H1 (cell line): ENCODE measurements around the gene SMARCA2. TPM values are rescaled to one million over a fixed set of nuclear protein-coding genes. Genes with fewer than 3 reads are reported as not detected.

Experiments used
- CTCF ChIA-PET: fragments of 300-600 bp; sonication (Branson Sonifier 250); formaldehyde crosslinking; loops from one replicate; lab custom pipeline; 2021; ENCODE audit not compliant: partially characterized antibody; lab: Charles Lee
- POLR2A ChIA-PET: fragments of 300-600 bp; sonication (Branson Sonifier 250); formaldehyde crosslinking; loops from one replicate; lab custom pipeline; 2021; ENCODE audit warnings: inconsistent platforms; ENCODE audit not compliant: partially characterized antibody; lab: Charles Lee
- DNase-seq, 2 experiments: peaks; one replicate each; pipeline versions ENCODE4 v3.0.0 to v3.0.0-alpha.2; 2010 to 2022; ENCODE audit warnings: low spot score in 2 of 2, low read depth in 1 of 2, mixed read lengths in 1 of 2
- FAIRE-seq: peaks from 2 replicates; lab custom pipeline; 2011; peaks lifted over from hg19 to GRCh38; lab: Jason Lieb, UNC
- H2AFZ ChIP-seq: 2 replicates; pipeline ENCODE4 v1.8.1; 2012; ENCODE audit warnings: low read length, inconsistent platforms
- H2AK5ac ChIP-seq: 2 replicates; pipeline ENCODE4 v1.6.1; 2013; ENCODE audit warnings: low read depth, low read length
- H2BK120ac ChIP-seq: replicated peaks from 2 replicates; pipeline ENCODE3; 2013; ENCODE audit warnings: low read depth, low read length, inconsistent platforms
- H2BK12ac ChIP-seq: 2 replicates; pipeline ENCODE4 v1.6.1; 2013; ENCODE audit warnings: low read depth, low read length
- H2BK15ac ChIP-seq: 2 replicates; pipeline ENCODE4 v1.6.1; 2013; ENCODE audit warnings: low read length
- H2BK20ac ChIP-seq: 2 replicates; pipeline ENCODE4 v1.6.1; 2013; ENCODE audit warnings: low read length
- H2BK5ac ChIP-seq: 2 replicates; pipeline ENCODE4 v1.6.1; 2013; ENCODE audit warnings: low read depth, low read length
- H3K14ac ChIP-seq: 2 replicates; pipeline ENCODE4 v1.6.1; 2013; ENCODE audit warnings: inconsistent platforms; ENCODE audit not compliant: insufficient read length
- H3K18ac ChIP-seq: 2 replicates; pipeline ENCODE4 v1.6.1; 2013; ENCODE audit warnings: low read length; ENCODE audit errors: extremely low read depth
- H3K23ac ChIP-seq: 2 replicates; pipeline ENCODE4 v1.6.1; 2013; ENCODE audit warnings: inconsistent platforms; ENCODE audit not compliant: insufficient read length
- H3K23me2 ChIP-seq: 2 replicates; pipeline ENCODE4 v1.6.1; 2013; ENCODE audit warnings: low read depth, low read length
- H3K27ac ChIP-seq: 2 replicates; pipeline ENCODE4 v1.6.1; 2011; ENCODE audit warnings: low read depth, low read length, inconsistent platforms
- H3K27me3 ChIP-seq, 4 experiments: replicated peaks in 1 of 4; 1 replicate in 1 of 4; 2 replicates in 3 of 4; pipeline versions ENCODE4 v1.6.1 to v1.8.1; 2011 to 2013; ENCODE audit warnings: low read length in 3 of 4, mild to moderate bottlenecking in 3 of 4, inconsistent platforms in 2 of 4, mixed read lengths in 2 of 4, moderate library complexity in 1 of 4; ENCODE audit not compliant: control insufficient read depth in 3 of 4, insufficient read depth in 3 of 4; ENCODE audit errors: extremely low read depth in 1 of 4
- H3K36me3 ChIP-seq, 4 experiments: 2 replicates each; pipeline versions ENCODE4 v1.6.1 to v1.8.1; 2011 to 2013; ENCODE audit warnings: mild to moderate bottlenecking in 4 of 4, low read length in 3 of 4, moderate library complexity in 2 of 4, control low read depth in 1 of 4, inconsistent platforms in 1 of 4; ENCODE audit not compliant: insufficient read depth in 4 of 4, control insufficient read depth in 2 of 4
- H3K4ac ChIP-seq: replicated peaks from 2 replicates; pipeline ENCODE3; 2013; ENCODE audit warnings: low read length, low read depth, mixed read lengths, inconsistent platforms; ENCODE audit not compliant: insufficient read length
- H3K4me1 ChIP-seq, 4 experiments: replicated peaks in 1 of 4; 1 replicate in 1 of 4; 2 replicates in 3 of 4; pipeline versions ENCODE4 v1.6.1 to v1.8.1; 2011 to 2013; ENCODE audit warnings: low read length in 3 of 4, inconsistent platforms in 2 of 4, mixed read lengths in 1 of 4; ENCODE audit not compliant: insufficient read depth in 4 of 4, control insufficient read depth in 3 of 4
- H3K4me2 ChIP-seq, 2 experiments: 2 replicates each; pipeline versions ENCODE4 v1.6.1 to v1.8.1; 2011 to 2013; ENCODE audit warnings: low read depth in 2 of 2, low read length in 2 of 2, control low read depth in 1 of 2, inconsistent platforms in 1 of 2, mild to moderate bottlenecking in 1 of 2; ENCODE audit not compliant: insufficient read depth in 1 of 2
- H3K4me3 ChIP-seq, 4 experiments: fragments of 200-600, 300-600 bp in 1 of 4; sonication (generic), shearing (Covaris generic), sonication (Bioruptor Twin) in 1 of 4; 2 replicates each; pipeline versions ENCODE4 v1.5.1 to v1.8.1; 2011 to 2016; ENCODE audit warnings: low read length in 4 of 4, low read depth in 3 of 4, control low read depth in 2 of 4, inconsistent platforms in 2 of 4, mild to moderate bottlenecking in 2 of 4, mixed read lengths in 1 of 4, moderate library complexity in 1 of 4; ENCODE audit not compliant: insufficient read depth in 2 of 4; ENCODE audit errors: extremely low read depth in 1 of 4
- H3K56ac ChIP-seq: replicated peaks from 2 replicates; pipeline ENCODE3; 2013; ENCODE audit warnings: low read depth, mild to moderate bottlenecking, mixed read lengths, low read length, inconsistent platforms; ENCODE audit not compliant: insufficient read length
- H3K79me1 ChIP-seq: 2 replicates; pipeline ENCODE4 v1.6.1; 2013; ENCODE audit warnings: low read depth, low read length, control low read depth
- H3K79me2 ChIP-seq, 2 experiments: 2 replicates each; pipeline versions ENCODE4 v1.6.1 to v1.8.1; 2012 to 2013; ENCODE audit warnings: low read length in 2 of 2, mild to moderate bottlenecking in 2 of 2, inconsistent platforms in 1 of 2; ENCODE audit not compliant: insufficient read depth in 2 of 2, control insufficient read depth in 1 of 2
- H3K9ac ChIP-seq, 4 experiments: replicated peaks in 1 of 4; 1 replicate in 1 of 4; 2 replicates in 3 of 4; pipeline versions ENCODE4 v1.6.1 to v1.8.1; 2011 to 2013; ENCODE audit warnings: low read depth in 3 of 4, low read length in 3 of 4, control low read depth in 2 of 4, mild to moderate bottlenecking in 2 of 4, moderate library complexity in 2 of 4, inconsistent platforms in 1 of 4; ENCODE audit errors: extremely low read depth in 1 of 4
- H3K9me3 ChIP-seq, 2 experiments: 2 replicates each; pipeline versions ENCODE4 v1.6.1 to v1.8.1; 2012 to 2013; ENCODE audit warnings: mild to moderate bottlenecking in 2 of 2, moderate library complexity in 2 of 2, control low read depth in 1 of 2, inconsistent platforms in 1 of 2, low read depth in 1 of 2, low read length in 1 of 2, mixed read lengths in 1 of 2; ENCODE audit not compliant: insufficient read depth in 2 of 2
- H4K20me1 ChIP-seq, 2 experiments: replicated peaks in 1 of 2; 2 replicates each; pipeline versions ENCODE3 to v1.8.1; 2011 to 2013; ENCODE audit warnings: inconsistent platforms in 2 of 2, low read length in 2 of 2, mild to moderate bottlenecking in 1 of 2; ENCODE audit not compliant: insufficient read depth in 2 of 2, control insufficient read depth in 1 of 2
- H4K5ac ChIP-seq: 2 replicates; pipeline ENCODE4 v1.6.1; 2013; ENCODE audit warnings: low read length, low read depth, mixed read lengths, inconsistent platforms; ENCODE audit not compliant: insufficient read length
- H4K8ac ChIP-seq: 2 replicates; pipeline ENCODE4 v1.8.0; 2013; ENCODE audit warnings: mild to moderate bottlenecking, moderate library complexity, low read length, inconsistent platforms; ENCODE audit not compliant: insufficient read depth; ENCODE audit errors: extremely low read depth
- H4K91ac ChIP-seq: replicated peaks from 2 replicates; pipeline ENCODE3; 2013; ENCODE audit warnings: low read length, mixed read lengths, inconsistent platforms; ENCODE audit not compliant: insufficient read length
- NANOG ChIP-seq: IDR thresholded peaks from 2 replicates; pipeline ENCODE4 v1.6.1; 2011; ENCODE audit warnings: low read length, low read depth, mild to moderate bottlenecking, inconsistent platforms; ENCODE audit not compliant: insufficient read depth, poor library complexity, severe bottlenecking
- NRF1 ChIP-seq: IDR thresholded peaks from 2 replicates; pipeline ENCODE4 v1.6.1; 2011; ENCODE audit warnings: mild to moderate bottlenecking, low read depth, low read length, improper control_type of control experiment
- RBBP5 ChIP-seq: IDR thresholded peaks from 2 replicates; pipeline ENCODE4 v1.7.1; 2012; ENCODE audit warnings: low read depth, mild to moderate bottlenecking, inconsistent platforms, low read length, moderate library complexity, borderline replicate concordance
- RXRA ChIP-seq: IDR thresholded peaks from 2 replicates; pipeline ENCODE4 v1.6.1; 2011; ENCODE audit warnings: low read depth, mild to moderate bottlenecking, low read length, moderate library complexity; ENCODE audit not compliant: insufficient read depth
- SAP30 ChIP-seq: fragments of 300-600 bp; sonication (generic); IDR thresholded peaks from 2 replicates; pipeline ENCODE4 v1.7.1; 2012; ENCODE audit warnings: low read length, moderate library complexity, mild to moderate bottlenecking, inconsistent platforms; ENCODE audit not compliant: insufficient read depth, insufficient replicate concordance
- SIX5 ChIP-seq: IDR thresholded peaks from 2 replicates; pipeline ENCODE4 v1.6.1; 2011; ENCODE audit warnings: mild to moderate bottlenecking, low read depth, low read length
- SP4 ChIP-seq: IDR thresholded peaks from 2 replicates; pipeline ENCODE4 v1.6.1; 2012; ENCODE audit warnings: low read length, inconsistent platforms
- SRF ChIP-seq: IDR thresholded peaks from 2 replicates; pipeline ENCODE4 v1.6.1; 2011; ENCODE audit warnings: mild to moderate bottlenecking, low read depth, low read length, moderate library complexity
- TCF12 ChIP-seq: IDR thresholded peaks from 2 replicates; pipeline ENCODE4 v1.6.1; 2011; ENCODE audit warnings: low read depth, mild to moderate bottlenecking, low read length
- TEAD4 ChIP-seq: IDR thresholded peaks from 2 replicates; pipeline ENCODE4 v1.6.1; 2012; ENCODE audit warnings: low read depth, low read length, inconsistent platforms, mixed read lengths
- WGBS, 2 experiments: shearing (Covaris generic) in 1 of 2; methylation state at CpG; one replicate each; pipeline versions ENCODE4 v1.1.6 to v1.1.7; 2013 to 2015; ENCODE audit warnings: low lambda C conversion rate in 2 of 2, mixed read lengths in 2 of 2, inconsistent platforms in 1 of 2, low coverage in 1 of 2, missing lambda C conversion rate in 1 of 2; ENCODE audit not compliant: insufficient replicate concordance in 2 of 2, insufficient coverage in 1 of 2, insufficient read length in 1 of 2; ENCODE audit errors: extremely low coverage in 1 of 2, missing lambda C conversion rate in 1 of 2; 5-methylcytosine and 5-hydroxymethylcytosine counted together
- polyA plus RNA-seq, 7 experiments: library from polyadenylated mRNA; depleted of rRNA in 3 of 7; stranded (reverse) in 5 of 7; unstranded in 2 of 7; fragments of >200 nt in 5 of 7; fragments of 200-250 nt in 2 of 7; gene quantifications; 1 replicate in 5 of 7; 2 replicates in 1 of 7; 4 replicates in 1 of 7; pipeline versions ENCODE4 v1.2.1 to v1.2.3, GENCODE V29; 2011 to 2013; ENCODE audit warnings: missing spikeins in 2 of 7, mixed read lengths in 2 of 7
- total RNA-seq: library from RNA; stranded (reverse); fragmentation: NEBNext Ultra II Directional; extraction: Animal tissue kit (Norgen Biotek cat#: 25700); gene quantifications from 2 replicates; pipeline ENCODE4 v1.2.1, GENCODE V29; 2021

Gene SMARCA2
- total and polyA plus RNA-seq, 2 of the 8 experiments (the other 6 are each of a cell fraction or from before 2014, with no cell fraction given), result 6.3 to 21.7 TPM

DNA sequence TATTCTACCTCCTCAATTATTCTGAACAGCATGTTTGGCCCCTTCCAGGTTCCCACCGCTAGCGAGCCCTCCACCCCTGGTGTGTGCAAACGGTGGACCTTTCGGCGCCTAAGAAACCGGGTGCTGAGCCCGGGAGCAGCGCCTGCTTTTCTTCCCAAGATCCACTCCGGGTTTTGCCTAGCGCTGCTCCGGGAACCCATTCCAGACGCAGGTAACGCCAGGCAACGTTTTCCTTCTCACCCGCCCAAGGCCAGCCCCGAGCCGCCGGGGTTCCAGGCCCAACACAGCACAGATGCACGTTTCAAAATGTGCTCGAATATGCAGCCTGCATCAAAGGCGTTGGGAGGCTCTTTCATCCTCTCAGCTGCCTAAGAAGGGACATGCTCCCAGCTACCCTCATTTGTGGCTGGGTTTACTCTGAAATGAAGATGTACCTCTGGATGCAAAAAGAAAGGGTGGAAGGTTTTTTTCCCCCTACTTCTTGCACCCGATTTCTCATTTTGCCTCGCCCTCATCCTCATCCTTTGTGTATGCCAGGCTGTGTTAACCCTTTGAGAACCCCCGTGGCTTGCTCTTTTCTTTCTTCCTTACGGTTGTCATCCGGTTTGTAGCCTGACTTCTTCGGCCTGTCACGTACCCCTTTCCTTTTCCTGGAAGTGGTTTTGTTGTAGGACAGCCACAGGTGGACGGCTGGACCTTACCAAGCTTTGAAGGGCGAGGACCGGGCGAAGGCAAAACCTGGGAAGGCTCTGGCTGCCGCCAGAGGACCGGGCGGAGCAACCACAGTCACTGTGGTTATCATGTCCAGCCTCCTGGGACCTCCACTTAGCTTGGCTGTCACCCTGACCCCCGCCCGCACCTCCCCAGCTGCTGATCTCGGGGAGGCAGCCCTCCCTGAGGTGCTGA is 226.9 kb downstream of the SMARCA2 start:
- Histone ChIP-seq H3K23me2 (peaks cover 8% of the 10 kb centered on the region; the same call in 1 of the 2 replicates), H3K56ac (no peak overlapping the region), H3K27me3 (no peaks in the 10 kb centered on the region), H3K79me2 (no peaks in the 10 kb centered on the region), H3K4me1 (peaks cover 8 to 17% (median 12%) of the 10 kb centered on the region in 4 experiments), H3K23ac (no peak overlapping the region), H2BK12ac (peak overlapping the region; percentile 98), H3K27ac (peak overlapping the region; percentile 82), H3K9ac (peak overlapping the region in 3 of 4 experiments; percentile 56 to 71 (median 66); a peak in 5 of 7 replicates), H3K4me3 (peak overlapping the region; percentile 37 to 56 (median 46); a peak in 7 of 8 replicates), H2BK20ac (no peak overlapping the region; the same call in none of the 2 replicates), H3K4me2 (peak overlapping the region; percentile 77 to 84), H3K14ac (no peak overlapping the region), H2AK5ac (no peak overlapping the region), H3K9me3 (peaks cover 4 to 5% of the 10 kb centered on the region in 2 experiments; a peak in 3 of 4 replicates), H3K18ac (peak overlapping the region; percentile 81), H4K8ac (peak overlapping the region; percentile 70; the same call in 1 of the 2 replicates), H2BK120ac (peak overlapping the region; percentile 1), H4K5ac (peak overlapping the region; percentile 74), H4K20me1 (no peaks in the 10 kb centered on the region), H3K79me1 (no peaks in the 10 kb centered on the region), H3K36me3 (peaks cover 0 to 3% (median 0%) of the 10 kb centered on the region in 4 experiments; a peak in 1 of 8 replicates), H4K91ac (peak overlapping the region; percentile 71), H2BK15ac (0 out of 2 replicates have a peak overlapping the region, but pooled peaks have one; percentile 50), H2AFZ (peak overlapping the region; percentile 96), H3K4ac (peak overlapping the region; percentile 24), H2BK5ac (peak overlapping the region; percentile 74; the same call in 1 of the 2 replicates)
- POLR2A ChIA-PET, result interaction anchor here (0.7 to 3.0 kb wide), 18 partner anchors 11 to 1272 kb away, joined by 3 to 17 read pairs (median 3); no protein-coding TSS in a partner anchor
- FAIRE-seq (peak; percentile 88), DNase-seq (peak; percentile 77 to 98)
- WGBS, 2 experiments, result 5% methylated on average over 38 of the region's 38 CpGs; no CpG with 5 or more reads in 1 of the 2 experiments
- CTCF ChIA-PET, result interaction anchor here (0.6 to 3.5 kb wide), 22 partner anchors 12 to 408 kb away, joined by 3 to 48 read pairs (median 4); no protein-coding TSS in a partner anchor
- TF ChIP-seq TCF12, result 0 out of 2 replicates have a peak, but pooled peaks have one; percentile 44
- 0 out of 2 replicates have a peak, but pooled peaks have one; percentile 23 for TF ChIP-seq SP4
- TF ChIP-seq RBBP5, result peak; percentile 86
- no peak for TF ChIP-seq RXRA
- peak; percentile 14 for TF ChIP-seq NANOG
- TF ChIP-seq SIX5, result no peak
- TF ChIP-seq SAP30, result no peak
- TF ChIP-seq SRF, result no peak
- no peak for TF ChIP-seq NRF1
- TF ChIP-seq TEAD4, result peak; percentile 80
